K562 (cell line): ENCODE data around the gene CDSN. TPM values are rescaled to one million over a fixed set of nuclear protein-coding genes. Genes with fewer than 3 reads are reported as not detected.

Experiments used
- ATAC-seq: fragments of 200-7000 bp; cut with Tn5 transposase; 3 replicates; pipeline ENCODE4 v1.9.1; 2020; ENCODE audit warnings: moderate library complexity
- BruUV-seq: library from RNA; stranded (reverse); fragments of 400-500 nt; replicated peaks from 2 replicates; lab custom pipeline; 2021; lab: Mats Ljungman, UMichigan
- CTCF ChIA-PET: fragments of 300-600 bp; formaldehyde crosslinking; extraction: SDS; loops from one replicate; lab custom pipeline; 2021; ENCODE audit warnings: low intra/inter-chr PET ratio; lab: Yijun Ruan, JAX
- POLR2A ChIA-PET: fragments of 300-600, 350-650 bp; sonication (Branson Sonifier 250); formaldehyde crosslinking; extraction: SDS; loops from one replicate; lab custom pipeline; 2021; ENCODE audit warnings: antibody characterized with exemption, inconsistent platforms; lab: Yijun Ruan, JAX
- DNase-seq, 4 experiments: peaks; one replicate each; pipeline versions ENCODE4 v3.0.0 to v3.0.0-alpha.2; 2011 to 2018; ENCODE audit warnings: low spot score in 3 of 4, mixed read lengths in 3 of 4; ENCODE audit errors: extremely low read depth in 1 of 4
- FAIRE-seq: peaks from 2 replicates; lab custom pipeline; 2011; peaks lifted over from hg19 to GRCh38; lab: Jason Lieb, UNC
- H2AFZ ChIP-seq: 2 replicates; pipeline ENCODE4 v1.6.0; 2011; ENCODE audit warnings: low read depth, low read length, control low read depth, inconsistent platforms
- H3K27ac ChIP-seq: fragments of 200-600 bp; 3 replicates; pipeline ENCODE4 v1.8.0; 2011; ENCODE audit warnings: low read depth, mild to moderate bottlenecking, control low read depth, inconsistent platforms, low read length, moderate library complexity, mixed read lengths; ENCODE audit errors: extremely low read depth
- H3K27me3 ChIP-seq, 2 experiments: fragments of 300-600 bp in 1 of 2; 2 replicates in 1 of 2; 3 replicates in 1 of 2; pipeline versions ENCODE4 v1.6.0 to v1.8.0; 2011; ENCODE audit warnings: inconsistent platforms in 2 of 2, low read length in 2 of 2, mild to moderate bottlenecking in 1 of 2, mixed read lengths in 1 of 2, moderate library complexity in 1 of 2; ENCODE audit not compliant: control insufficient read depth in 2 of 2, insufficient read depth in 2 of 2
- H3K36me3 ChIP-seq: fragments of 300-600 bp; 3 replicates; pipeline ENCODE4 v1.8.0; 2011; ENCODE audit warnings: mild to moderate bottlenecking, low read length, inconsistent platforms; ENCODE audit not compliant: control insufficient read depth, insufficient read depth
- H3K4me1 ChIP-seq, 2 experiments: fragments of 200-600 bp in 1 of 2; replicated peaks in 1 of 2; 2 replicates in 1 of 2; 3 replicates in 1 of 2; pipeline versions ENCODE4 v1.5.1 to v1.8.0; 2011; ENCODE audit warnings: inconsistent platforms in 2 of 2, low read length in 2 of 2, mild to moderate bottlenecking in 1 of 2, mixed read lengths in 1 of 2, moderate library complexity in 1 of 2; ENCODE audit not compliant: control insufficient read depth in 2 of 2, insufficient read depth in 2 of 2
- H3K4me2 ChIP-seq: 2 replicates; pipeline ENCODE4 v1.6.1; 2011; ENCODE audit warnings: low read length, control low read depth, inconsistent platforms, mixed read lengths; ENCODE audit not compliant: insufficient read depth
- H3K4me3 ChIP-seq: fragments of 200-600 bp; sonication (generic), shearing (Covaris generic); 2 replicates; pipeline ENCODE4 v1.5.1; 2016; ENCODE audit warnings: control low read depth, inconsistent platforms
- H3K79me2 ChIP-seq: fragments of 200-600 bp; 3 replicates; pipeline ENCODE4 v1.8.0; 2011; ENCODE audit warnings: low read length, inconsistent platforms; ENCODE audit not compliant: control insufficient read depth, insufficient read depth
- H3K9ac ChIP-seq, 2 experiments: 2 replicates each; pipeline versions ENCODE4 v1.6.0 to v1.6.1; 2011; ENCODE audit warnings: low read depth in 2 of 2, low read length in 2 of 2, control low read depth in 1 of 2, inconsistent platforms in 1 of 2, mild to moderate bottlenecking in 1 of 2, mixed read lengths in 1 of 2; ENCODE audit not compliant: insufficient read depth in 1 of 2
- H3K9me1 ChIP-seq: one replicate; pipeline ENCODE4 v1.6.0; 2011; ENCODE audit warnings: inconsistent platforms, mild to moderate bottlenecking, low read length, moderate library complexity; ENCODE audit not compliant: control insufficient read depth, insufficient read depth
- H3K9me3 ChIP-seq: replicated peaks from 2 replicates; pipeline ENCODE4 v1.5.1; 2011; ENCODE audit warnings: low read depth, low read length, inconsistent platforms; ENCODE audit not compliant: control insufficient read depth, insufficient read depth
- H4K20me1 ChIP-seq: replicated peaks from 2 replicates; pipeline ENCODE4 v1.6.1; 2011; ENCODE audit warnings: low read length, inconsistent platforms, mixed read lengths; ENCODE audit not compliant: control insufficient read depth, insufficient read depth
- HDAC1 ChIP-seq, 2 experiments: fragments of 450-650 bp; IDR thresholded peaks; 2 replicates each; pipeline ENCODE4 v1.6.1; 2016 to 2017; ENCODE audit warnings: inconsistent platforms in 1 of 2, mild to moderate bottlenecking in 1 of 2, moderate library complexity in 1 of 2
- HINFP ChIP-seq: fragments of 450-650 bp; conservative IDR thresholded peaks from 2 replicates; pipeline ENCODE4 v1.6.1; 2016; ENCODE audit warnings: missing genetic modification characterization, low read depth, mild to moderate bottlenecking, control low read depth, missing compliant biosample characterization
- KLF16 ChIP-seq: IDR thresholded peaks from 2 replicates; pipeline ENCODE4 v1.6.1; 2016; ENCODE audit warnings: antibody characterized with exemption
- MBD2 ChIP-seq: sonication (generic); IDR thresholded peaks from 2 replicates; pipeline ENCODE4 v1.6.1; 2016; ENCODE audit warnings: low read depth, borderline replicate concordance
- PHB2 ChIP-seq: fragments of 450-650 bp; IDR thresholded peaks from 2 replicates; pipeline ENCODE4 v1.6.1; 2017; ENCODE audit warnings: low read depth
- PREB ChIP-seq: sonication (generic); formaldehyde crosslinking; IDR thresholded peaks from 2 replicates; pipeline ENCODE4 v1.8.1; 2023; ENCODE audit warnings: mild to moderate bottlenecking, missing genetic modification reagents
- RAD21 ChIP-seq, 2 experiments: fragments of 250-450 bp in 1 of 2; fragments of 450-650 bp in 1 of 2; sonication (Bioruptor Pico) in 1 of 2; formaldehyde crosslinking in 1 of 2; IDR thresholded peaks in 1 of 2; conservative IDR thresholded peaks in 1 of 2; 2 replicates each; pipeline versions ENCODE4 v1.4.0 to v1.8.0; 2020 to 2022; ENCODE audit warnings: mild to moderate bottlenecking in 2 of 2, moderate library complexity in 1 of 2
- RFX1 ChIP-seq: fragments of 450-650 bp; IDR thresholded peaks from 2 replicates; pipeline ENCODE4 v1.6.1; 2016; ENCODE audit warnings: mild to moderate bottlenecking, moderate library complexity
- SMARCA5 ChIP-seq: fragments of 450-650 bp; IDR thresholded peaks from 2 replicates; pipeline ENCODE4 v1.6.1; 2016
- SMC3 ChIP-seq: conservative IDR thresholded peaks from 2 replicates; pipeline ENCODE4 v1.6.1; 2011; ENCODE audit warnings: low read depth, low read length, improper control_type of control experiment; ENCODE audit not compliant: insufficient read depth
- SNAPC5 ChIP-seq: fragments of 250-450 bp; sonication (Bioruptor Pico); IDR thresholded peaks from 2 replicates; pipeline ENCODE4 v1.8.0; 2021; ENCODE audit warnings: moderate library complexity, mild to moderate bottlenecking, inconsistent platforms
- SP1 ChIP-seq: sonication (generic); formaldehyde crosslinking; IDR thresholded peaks from 2 replicates; pipeline ENCODE4 v1.8.1; 2022; ENCODE audit warnings: mild to moderate bottlenecking, missing genetic modification reagents
- STAG1 ChIP-seq: sonication (generic); formaldehyde crosslinking; IDR thresholded peaks from 2 replicates; pipeline ENCODE4 v1.5.0; 2020; ENCODE audit warnings: missing genetic modification reagents, borderline replicate concordance
- TAL1 ChIP-seq: fragments of 450-650 bp; IDR thresholded peaks from 2 replicates; pipeline ENCODE4 v1.6.1; 2016; ENCODE audit warnings: mild to moderate bottlenecking
- THRA ChIP-seq: fragments of 450-650 bp; IDR thresholded peaks from 2 replicates; pipeline ENCODE4 v1.6.1; 2017; ENCODE audit warnings: mild to moderate bottlenecking, moderate library complexity
- ZNF217 ChIP-seq: sonication (generic); formaldehyde crosslinking; IDR thresholded peaks from 2 replicates; pipeline ENCODE4 v1.8.0; 2022; ENCODE audit warnings: mild to moderate bottlenecking, missing genetic modification reagents
- ZNF24 ChIP-seq: fragments of 450-650 bp; IDR thresholded peaks from 2 replicates; pipeline ENCODE4 v1.6.1; 2016
- ZNF263 ChIP-seq: sonication (generic); formaldehyde crosslinking; IDR thresholded peaks from 2 replicates; pipeline ENCODE4 v1.8.0; 2022; ENCODE audit warnings: mild to moderate bottlenecking, missing genetic modification reagents, borderline replicate concordance
- ZNF583 ChIP-seq: fragments of 250-450 bp; sonication (Bioruptor Pico); IDR thresholded peaks from 2 replicates; pipeline ENCODE4 v1.4.0; 2020
- WGBS: fragments of 100-300 bp; shearing (Covaris generic); methylation state at CpG from one replicate; pipeline ENCODE4 v1.1.6; 2016; ENCODE audit warnings: low coverage, mixed read lengths; ENCODE audit not compliant: insufficient coverage; ENCODE audit errors: missing lambda C conversion rate; 5-methylcytosine and 5-hydroxymethylcytosine counted together
- in situ Hi-C: fragments of 300-500 bp; cut with MboI; formaldehyde crosslinking; loops from 4 replicates; pipeline ENCODE4 v1.15.0; 2018; ENCODE audit warnings: inconsistent platforms, mixed read lengths
- intact Hi-C: fragments of 100-400 bp; cut with micrococcal nuclease; formaldehyde crosslinking; loops from 2 replicates; pipeline ENCODE4 v1.14.2; 2022
- polyA plus RNA-seq, 8 experiments: library from polyadenylated mRNA; depleted of rRNA in 4 of 8; stranded (reverse) in 5 of 8; unstranded in 3 of 8; fragments of >200 nt; fragmentation: Nextera tagmentation in 2 of 8; fragmentation: Illumina TruSeq in 1 of 8; extraction: Ambion mirVana in 2 of 8; extraction: Trizol in 1 of 8; gene quantifications; 2 replicates each; pipeline versions ENCODE4 v1.2.1 to v1.2.3, GENCODE V29; 2011 to 2014; ENCODE audit warnings: inconsistent platforms in 1 of 8, missing spikeins in 1 of 8
- total RNA-seq, 7 experiments: library from RNA; depleted of rRNA in 6 of 7; stranded (reverse); fragments of >200 nt in 6 of 7; fragmentation: Illumina TruSeq in 2 of 7; extraction: Trizol in 2 of 7; gene quantifications; 2 replicates each; pipeline versions ENCODE4 v1.2.1 to v1.2.3, GENCODE V29; 2011 to 2021; ENCODE audit warnings: low replicate concordance in 1 of 7

The CDSN gene
- total and polyA plus RNA-seq, 9 of the 15 experiments (the other 6 are each of a cell fraction or from before 2014, with no cell fraction given), result not detected

DNA sequence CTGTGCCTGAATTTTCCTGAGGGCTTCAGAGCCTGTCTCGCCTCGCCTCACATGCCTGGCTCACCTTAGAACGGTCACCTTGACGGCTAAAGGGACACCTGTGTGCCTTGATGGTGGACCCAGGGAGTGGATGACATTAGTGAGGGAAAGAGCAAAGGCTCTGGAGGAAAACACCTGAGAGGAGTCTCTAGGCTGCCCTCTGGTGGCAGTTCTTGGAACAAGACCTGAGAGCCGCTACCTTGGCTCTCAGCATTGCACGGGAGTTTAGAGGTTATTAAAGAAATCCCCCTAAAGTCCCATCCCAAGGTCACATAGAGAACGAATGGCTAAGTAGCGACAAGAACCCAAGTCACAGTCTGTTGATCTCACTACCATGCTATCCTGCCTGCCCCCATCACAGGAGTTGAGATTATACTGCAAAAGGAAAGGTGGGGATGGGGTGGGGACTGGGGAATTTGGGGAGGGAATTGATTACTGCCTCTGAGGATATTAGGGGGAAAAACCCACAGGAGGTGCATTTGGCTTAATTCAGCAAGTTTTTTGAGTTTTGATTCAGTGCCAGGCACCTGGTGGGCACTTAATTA lies 7.9 kb upstream of the CDSN start:
- H3K9me1 ChIP-seq, result no peaks in the 10 kb centered on the region
- H3K4me1 ChIP-seq, result peaks cover 6 to 9% of the 10 kb centered on the region in 2 experiments; a peak in 4 of 5 replicates
- no peak overlapping the region for H3K9ac ChIP-seq
- no peak overlapping the region for H2AFZ ChIP-seq
- H3K27ac ChIP-seq, result no peak overlapping the region
- H4K20me1 ChIP-seq, result peaks cover 11% of the 10 kb centered on the region; the same call in 1 of the 2 replicates
- no peaks in the 10 kb centered on the region for H3K79me2 ChIP-seq
- no peaks in the 10 kb centered on the region for H3K9me3 ChIP-seq
- peaks cover 25 to 65% of the 10 kb centered on the region in 2 experiments; a peak in 4 of 5 replicates for H3K27me3 ChIP-seq
- intact Hi-C loops (loop anchor here (2.0 kb wide), 1 partner anchor 65 kb away; no protein-coding TSS in a partner anchor), in situ Hi-C loops (no loop called here)
- H3K36me3 ChIP-seq, result no peaks in the 10 kb centered on the region
- peak; percentile 76 to 85 (median 82) for DNase-seq
- ATAC-seq, result peak; percentile 82
- no peak overlapping the region for H3K4me2 ChIP-seq
- WGBS, result 2% methylated on average over 8 of the region's 8 CpGs
- ChIA-PET POLR2A (interaction anchor here (0.6 to 1.0 kb wide), 2 partner anchors 20 to 68 kb away, joined by 4 to 5 read pairs; no protein-coding TSS in a partner anchor), CTCF (interaction anchor here (0.7 to 1.9 kb wide), 7 partner anchors 9 to 300 kb away, joined by 3 to 10 read pairs (median 4); partner anchors contain the start of gene VARS2)
- no TSS peak for BruUV-seq
- H3K4me3 ChIP-seq, result no peak overlapping the region
- FAIRE-seq, result peak; percentile 94
- TF ChIP-seq ZNF24 (no peak), ZNF217 (no peak), SNAPC5 (CRISPR knock-in tag) (no peak), MBD2 (no peak), THRA (no peak), SMC3 (peak; percentile 63), RFX1 (no peak), ZNF583 (no peak), HDAC1 (IDR thresholded peaks at IDR 0.05) (no peak), SP1 (CRISPR knock-in tag) (no peak), ZNF263 (CRISPR knock-in tag) (no peak), SMARCA5 (no peak), PHB2 (no peak), HINFP (tag) (no peak), KLF16 (peak; percentile 38; the same call in 1 of the 2 replicates), PREB (no peak), TAL1 (no peak), STAG1 (CRISPR knock-in tag) (peak; percentile 16; the same call in 1 of the 2 replicates), RAD21 (CRISPR knock-in tag; conservative IDR thresholded peaks at IDR 0.05 in 1 of 2, IDR thresholded peaks at IDR 0.05 in 1 of 2) (peak; percentile 23 to 56; a peak in 3 of 4 replicates)
